ENCODE measurements around the gene WWOX. TPM values are rescaled to one million over a fixed set of nuclear protein-coding genes. Genes with fewer than 3 reads are reported as not detected.

The WWOX gene
- total and polyA plus RNA-seq, 2 of the 8 experiments (the other 6 are each of a cell fraction or from before 2014, with no cell fraction given): 5.4 to 16.7 TPM

- Histone ChIP-seq H4K8ac (ENCODE audit: extremely low read depth, insufficient read depth, low read length) (no peak overlapping the region), H4K5ac (ENCODE audit: insufficient read length, low read depth, low read length) (no peak overlapping the region), H3K14ac (ENCODE audit: insufficient read length) (no peak overlapping the region), H4K91ac (replicated peaks; ENCODE audit: insufficient read length, low read length) (no peak overlapping the region), H2BK12ac (ENCODE audit: low read depth, low read length) (no peak overlapping the region), H2BK120ac (replicated peaks; ENCODE audit: low read depth, low read length) (no peak overlapping the region), H2AFZ (ENCODE audit: low read length) (no peak overlapping the region), H2BK20ac (ENCODE audit: low read length) (no peak overlapping the region), H3K23me2 (ENCODE audit: low read depth, low read length) (no peaks in the 10 kb centered on the region), H3K4ac (replicated peaks; ENCODE audit: insufficient read length, low read depth, low read length) (no peak overlapping the region), H3K23ac (ENCODE audit: insufficient read length) (no peak overlapping the region), H3K4me2 (ENCODE audit: insufficient read depth in 1 of 2, low read depth in 2 of 2, low read length in 2 of 2) (no peak overlapping the region), H3K9me3 (ENCODE audit: insufficient read depth in 2 of 2, low read depth in 1 of 2, low read length in 1 of 2) (no peaks in the 10 kb centered on the region), H2BK15ac (ENCODE audit: low read length) (no peak overlapping the region), H2AK5ac (ENCODE audit: low read depth, low read length) (no peak overlapping the region), H3K79me2 (ENCODE audit: control insufficient read depth in 1 of 2, insufficient read depth in 2 of 2, low read length in 2 of 2) (no peaks in the 10 kb centered on the region), H3K27ac (ENCODE audit: low read depth, low read length) (no peak overlapping the region), H3K4me3 (ENCODE audit: extremely low read depth in 1 of 4, insufficient read depth in 2 of 4, low read depth in 3 of 4, low read length in 4 of 4) (no peak overlapping the region), H3K36me3 (ENCODE audit: control insufficient read depth in 2 of 4, insufficient read depth in 4 of 4, low read length in 3 of 4) (no peaks in the 10 kb centered on the region), H3K79me1 (ENCODE audit: low read depth, low read length) (no peaks in the 10 kb centered on the region), H3K27me3 (replicated peaks in 1 of 4; ENCODE audit: control insufficient read depth in 3 of 4, extremely low read depth in 1 of 4, insufficient read depth in 3 of 4, low read length in 3 of 4) (no peaks in the 10 kb centered on the region), H3K9ac (replicated peaks in 1 of 4; ENCODE audit: extremely low read depth in 1 of 4, low read depth in 3 of 4, low read length in 3 of 4) (no peak overlapping the region), H3K18ac (ENCODE audit: extremely low read depth, low read length) (no peak overlapping the region), H3K56ac (replicated peaks; ENCODE audit: insufficient read length, low read depth, low read length) (no peak overlapping the region), H2BK5ac (ENCODE audit: low read depth, low read length) (no peak overlapping the region), H3K4me1 (replicated peaks in 1 of 4; ENCODE audit: control insufficient read depth in 3 of 4, insufficient read depth in 4 of 4, low read length in 3 of 4) (peaks cover 0 to 2% (median 0%) of the 10 kb centered on the region in 4 experiments; a peak in 1 of 7 replicates), H4K20me1 (replicated peaks in 1 of 2; ENCODE audit: control insufficient read depth in 1 of 2, insufficient read depth in 2 of 2, low read length in 2 of 2) (no peaks in the 10 kb centered on the region)
- 95% methylated on average over 7 of the region's 7 CpGs; no CpG with 5 or more reads in 1 of the 2 experiments for WGBS, 2 experiments (ENCODE audit: extremely low coverage in 1 of 2, insufficient coverage in 1 of 2, insufficient read length in 1 of 2, insufficient replicate concordance in 2 of 2, low coverage in 1 of 2, low lambda C conversion rate in 2 of 2, missing lambda C conversion rate in 1 of 2)
- ChIA-PET POLR2A (ENCODE audit: partially characterized antibody) (no interaction called here), CTCF (ENCODE audit: partially characterized antibody) (interaction anchor here (0.9 to 1.6 kb wide), 3 partner anchors 27 to 93 kb away, joined by 3 to 4 read pairs (median 3); no protein-coding TSS in a partner anchor)
- no peak for FAIRE-seq
- DNase-seq (ENCODE audit: low read depth in 1 of 2, low spot score in 2 of 2): no peak
- TF ChIP-seq ZNF274 (IDR thresholded peaks at IDR 0.05; ENCODE audit: borderline replicate concordance, extremely low read depth, low read length) (no peak), YY1 (IDR thresholded peaks at IDR 0.05; ENCODE audit: low read depth, low read length) (no peak), CBX8 (IDR thresholded peaks at IDR 0.05; ENCODE audit: borderline replicate concordance, low read depth, low read length) (no peak), KDM4A (IDR thresholded peaks at IDR 0.05; ENCODE audit: low read depth, low read length, severe bottlenecking) (no peak), CTBP2 (IDR thresholded peaks at IDR 0.05; ENCODE audit: borderline replicate concordance, insufficient read depth, insufficient read length, low read length) (no peak), RFX5 (IDR thresholded peaks at IDR 0.05; ENCODE audit: borderline replicate concordance, low read depth, low read length) (no peak), BACH1 (IDR thresholded peaks at IDR 0.05; ENCODE audit: low read length) (no peak), KDM1A (IDR thresholded peaks at IDR 0.05; ENCODE audit: borderline replicate concordance, low read length) (no peak), USF2 (IDR thresholded peaks at IDR 0.05; ENCODE audit: low read length) (no peak), RNF2 (IDR thresholded peaks at IDR 0.05; ENCODE audit: borderline replicate concordance, low read depth, low read length, missing control alignments, poor library complexity, severe bottlenecking) (no peak)
- TF ChIP-seq, protein P1, sequence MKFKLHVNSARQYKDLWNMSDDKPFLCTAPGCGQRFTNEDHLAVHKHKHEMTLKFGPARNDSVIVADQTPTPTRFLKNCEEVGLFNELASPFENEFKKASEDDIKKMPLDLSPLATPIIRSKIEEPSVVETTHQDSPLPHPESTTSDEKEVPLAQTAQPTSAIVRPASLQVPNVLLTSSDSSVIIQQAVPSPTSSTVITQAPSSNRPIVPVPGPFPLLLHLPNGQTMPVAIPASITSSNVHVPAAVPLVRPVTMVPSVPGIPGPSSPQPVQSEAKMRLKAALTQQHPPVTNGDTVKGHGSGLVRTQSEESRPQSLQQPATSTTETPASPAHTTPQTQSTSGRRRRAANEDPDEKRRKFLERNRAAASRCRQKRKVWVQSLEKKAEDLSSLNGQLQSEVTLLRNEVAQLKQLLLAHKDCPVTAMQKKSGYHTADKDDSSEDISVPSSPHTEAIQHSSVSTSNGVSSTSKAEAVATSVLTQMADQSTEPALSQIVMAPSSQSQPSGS (IDR thresholded peaks at IDR 0.05; ENCODE audit: low read length): no peak
These were observed 1037.5 kb downstream of the WWOX start for GRCh38 chr16:79136955-79137354.

All from H1 (cell line).